ENCODE results near the gene AKAP7.

The AKAP7 gene

GRCh38 chr6:131281471-131282270 lies 146.4 kb downstream of the AKAP7 start (continued):
- no peak for TF ChIP-seq PBX3 (CRISPR knock-in tag; IDR thresholded peaks at IDR 0.05)
- TF ChIP-seq ZBTB7A (tag by site-specific recombination; IDR thresholded peaks at IDR 0.05; ENCODE audit: low read depth) = no peak
- no peak for TF ChIP-seq OSR2 (tag by site-specific recombination; IDR thresholded peaks at IDR 0.05)
- TF ChIP-seq ZNF311 (tag by site-specific recombination; IDR thresholded peaks at IDR 0.05; ENCODE audit: borderline replicate concordance) = no peak
- TF ChIP-seq ZNF600 (tag by site-specific recombination; IDR thresholded peaks at IDR 0.05) = no peak

- Histone ChIP-seq H3K27ac (ENCODE audit: extremely low read depth, low read depth, low read length) (no peak overlapping the region), H3K4me1 (ENCODE audit: control insufficient read depth, insufficient read depth, low read length) (no peaks in the 10 kb centered on the region), H3K9me3 (ENCODE audit: control insufficient read depth, insufficient read depth, low read depth, low read length) (no peaks in the 10 kb centered on the region), H3K4me3 (ENCODE audit: low read depth, low read length) (no peak overlapping the region), H3K36me3 (ENCODE audit: control insufficient read depth in 2 of 2, insufficient read depth in 1 of 2, low read length in 2 of 2) (no peaks in the 10 kb centered on the region)
- POLR2A ChIA-PET = no interaction called here
- CTCF ChIA-PET = no interaction called here
- no peak for TF ChIP-seq GLIS2 (tag by site-specific recombination; IDR thresholded peaks at IDR 0.05)
- no peak for TF ChIP-seq HOXD13 (CRISPR knock-in tag; IDR thresholded peaks at IDR 0.05; ENCODE audit: borderline replicate concordance)
- no peak for TF ChIP-seq ZNF701 (tag by site-specific recombination; IDR thresholded peaks at IDR 0.05)
- no peak for TF ChIP-seq ZNF26 (tag by site-specific recombination; IDR thresholded peaks at IDR 0.05)
- TF ChIP-seq EGR2 (tag by site-specific recombination; IDR thresholded peaks at IDR 0.05; ENCODE audit: low read depth) = no peak
- TF ChIP-seq KLF16 (tag by site-specific recombination; IDR thresholded peaks at IDR 0.05) = no peak
- no peak for TF ChIP-seq ZNF423 (tag by site-specific recombination; IDR thresholded peaks at IDR 0.05)
- TF ChIP-seq ZNF211 (tag by site-specific recombination; IDR thresholded peaks at IDR 0.05; ENCODE audit: low read depth) = no peak
- TF ChIP-seq ZNF341 (tag by site-specific recombination; IDR thresholded peaks at IDR 0.05; ENCODE audit: low read depth) = no peak
- no peak for TF ChIP-seq KLF8 (tag by site-specific recombination; IDR thresholded peaks at IDR 0.05)
- no peak for TF ChIP-seq REPIN1 (tag by site-specific recombination; IDR thresholded peaks at IDR 0.05; ENCODE audit: low read depth)
- no peak for TF ChIP-seq ZNF174 (tag by site-specific recombination; IDR thresholded peaks at IDR 0.05)
- no peak for TF ChIP-seq GLI4 (tag by site-specific recombination; IDR thresholded peaks at IDR 0.05)
- no peak for TF ChIP-seq GFI1B (tag by site-specific recombination; IDR thresholded peaks at IDR 0.05)
- no peak for TF ChIP-seq MEIS1 (CRISPR knock-in tag; IDR thresholded peaks at IDR 0.05; ENCODE audit: borderline replicate concordance)
- TF ChIP-seq ZNF623 (tag by site-specific recombination; IDR thresholded peaks at IDR 0.05) = no peak
- no peak for TF ChIP-seq ZNF354C (tag by site-specific recombination; IDR thresholded peaks at IDR 0.05; ENCODE audit: borderline replicate concordance, low read depth)
Observed at GRCh38 chr6:131282365-131282764, 147.1 kb downstream of the AKAP7 start.
